K562 (cell line): ENCODE data around the gene MOAP1. TPM values are rescaled to one million over a fixed set of nuclear protein-coding genes. Genes with fewer than 3 reads are reported as not detected.

Experiments used
- ATAC-seq: fragments of 200-7000 bp; cut with Tn5 transposase; 3 replicates; pipeline ENCODE4 v1.9.1; 2020; ENCODE audit warnings: moderate library complexity
- BruUV-seq: library from RNA; stranded (reverse); fragments of 400-500 nt; replicated peaks from 2 replicates; lab custom pipeline; 2021; lab: Mats Ljungman, UMichigan
- CTCF ChIA-PET: fragments of 300-600 bp; formaldehyde crosslinking; extraction: SDS; loops from one replicate; lab custom pipeline; 2021; ENCODE audit warnings: low intra/inter-chr PET ratio; lab: Yijun Ruan, JAX
- POLR2A ChIA-PET: fragments of 300-600, 350-650 bp; sonication (Branson Sonifier 250); formaldehyde crosslinking; extraction: SDS; loops from one replicate; lab custom pipeline; 2021; ENCODE audit warnings: antibody characterized with exemption, inconsistent platforms; lab: Yijun Ruan, JAX
- DNase-seq, 4 experiments: peaks; one replicate each; pipeline versions ENCODE4 v3.0.0 to v3.0.0-alpha.2; 2011 to 2018; ENCODE audit warnings: low spot score in 3 of 4, mixed read lengths in 3 of 4; ENCODE audit errors: extremely low read depth in 1 of 4
- FAIRE-seq: peaks from 2 replicates; lab custom pipeline; 2011; peaks lifted over from hg19 to GRCh38; lab: Jason Lieb, UNC
- H2AFZ ChIP-seq: 2 replicates; pipeline ENCODE4 v1.6.0; 2011; ENCODE audit warnings: low read depth, low read length, control low read depth, inconsistent platforms
- H3K27ac ChIP-seq: fragments of 200-600 bp; 3 replicates; pipeline ENCODE4 v1.8.0; 2011; ENCODE audit warnings: low read depth, mild to moderate bottlenecking, control low read depth, inconsistent platforms, low read length, moderate library complexity, mixed read lengths; ENCODE audit errors: extremely low read depth
- H3K27me3 ChIP-seq, 2 experiments: fragments of 300-600 bp in 1 of 2; 2 replicates in 1 of 2; 3 replicates in 1 of 2; pipeline versions ENCODE4 v1.6.0 to v1.8.0; 2011; ENCODE audit warnings: inconsistent platforms in 2 of 2, low read length in 2 of 2, mild to moderate bottlenecking in 1 of 2, mixed read lengths in 1 of 2, moderate library complexity in 1 of 2; ENCODE audit not compliant: control insufficient read depth in 2 of 2, insufficient read depth in 2 of 2
- H3K36me3 ChIP-seq: fragments of 300-600 bp; 3 replicates; pipeline ENCODE4 v1.8.0; 2011; ENCODE audit warnings: mild to moderate bottlenecking, low read length, inconsistent platforms; ENCODE audit not compliant: control insufficient read depth, insufficient read depth
- H3K4me1 ChIP-seq, 2 experiments: fragments of 200-600 bp in 1 of 2; replicated peaks in 1 of 2; 2 replicates in 1 of 2; 3 replicates in 1 of 2; pipeline versions ENCODE4 v1.5.1 to v1.8.0; 2011; ENCODE audit warnings: inconsistent platforms in 2 of 2, low read length in 2 of 2, mild to moderate bottlenecking in 1 of 2, mixed read lengths in 1 of 2, moderate library complexity in 1 of 2; ENCODE audit not compliant: control insufficient read depth in 2 of 2, insufficient read depth in 2 of 2
- H3K4me2 ChIP-seq: 2 replicates; pipeline ENCODE4 v1.6.1; 2011; ENCODE audit warnings: low read length, control low read depth, inconsistent platforms, mixed read lengths; ENCODE audit not compliant: insufficient read depth
- H3K4me3 ChIP-seq: fragments of 200-600 bp; sonication (generic), shearing (Covaris generic); 2 replicates; pipeline ENCODE4 v1.5.1; 2016; ENCODE audit warnings: control low read depth, inconsistent platforms
- H3K79me2 ChIP-seq: fragments of 200-600 bp; 3 replicates; pipeline ENCODE4 v1.8.0; 2011; ENCODE audit warnings: low read length, inconsistent platforms; ENCODE audit not compliant: control insufficient read depth, insufficient read depth
- H3K9ac ChIP-seq, 2 experiments: 2 replicates each; pipeline versions ENCODE4 v1.6.0 to v1.6.1; 2011; ENCODE audit warnings: low read depth in 2 of 2, low read length in 2 of 2, control low read depth in 1 of 2, inconsistent platforms in 1 of 2, mild to moderate bottlenecking in 1 of 2, mixed read lengths in 1 of 2; ENCODE audit not compliant: insufficient read depth in 1 of 2
- H3K9me1 ChIP-seq: one replicate; pipeline ENCODE4 v1.6.0; 2011; ENCODE audit warnings: inconsistent platforms, mild to moderate bottlenecking, low read length, moderate library complexity; ENCODE audit not compliant: control insufficient read depth, insufficient read depth
- H3K9me3 ChIP-seq: replicated peaks from 2 replicates; pipeline ENCODE4 v1.5.1; 2011; ENCODE audit warnings: low read depth, low read length, inconsistent platforms; ENCODE audit not compliant: control insufficient read depth, insufficient read depth
- H4K20me1 ChIP-seq: replicated peaks from 2 replicates; pipeline ENCODE4 v1.6.1; 2011; ENCODE audit warnings: low read length, inconsistent platforms, mixed read lengths; ENCODE audit not compliant: control insufficient read depth, insufficient read depth
- CXXC5 ChIP-seq: fragments of 250-450 bp; sonication (Bioruptor Pico); IDR thresholded peaks from 2 replicates; pipeline ENCODE4 v1.8.0; 2022; ENCODE audit warnings: inconsistent platforms, mild to moderate bottlenecking, moderate library complexity
- GABPB1 ChIP-seq: sonication (generic); formaldehyde crosslinking; IDR thresholded peaks from 2 replicates; pipeline ENCODE4 v1.8.0; 2022; ENCODE audit warnings: mild to moderate bottlenecking, missing genetic modification reagents
- HDAC1 ChIP-seq, 2 experiments: fragments of 450-650 bp; IDR thresholded peaks; 2 replicates each; pipeline ENCODE4 v1.6.1; 2016 to 2017; ENCODE audit warnings: inconsistent platforms in 1 of 2, mild to moderate bottlenecking in 1 of 2, moderate library complexity in 1 of 2
- KDM1A ChIP-seq, 2 experiments: fragments of 450-650 bp; IDR thresholded peaks; 2 replicates each; pipeline ENCODE4 v1.6.1; 2016; ENCODE audit warnings: mild to moderate bottlenecking in 2 of 2
- PHF21A ChIP-seq: fragments of 450-650 bp; IDR thresholded peaks from 2 replicates; pipeline ENCODE4 v1.6.1; 2017; ENCODE audit warnings: low read depth, borderline replicate concordance
- SRSF7 ChIP-seq: fragments of 200-400 bp; formaldehyde crosslinking; optimal IDR thresholded peaks from 2 replicates; pipeline ENCODE3; 2017; ENCODE audit warnings: mild to moderate bottlenecking, low read depth, low read length
- WGBS: fragments of 100-300 bp; shearing (Covaris generic); methylation state at CpG from one replicate; pipeline ENCODE4 v1.1.6; 2016; ENCODE audit warnings: low coverage, mixed read lengths; ENCODE audit not compliant: insufficient coverage; ENCODE audit errors: missing lambda C conversion rate; 5-methylcytosine and 5-hydroxymethylcytosine counted together
- in situ Hi-C: fragments of 300-500 bp; cut with MboI; formaldehyde crosslinking; loops from 4 replicates; pipeline ENCODE4 v1.15.0; 2018; ENCODE audit warnings: inconsistent platforms, mixed read lengths
- intact Hi-C: fragments of 100-400 bp; cut with micrococcal nuclease; formaldehyde crosslinking; loops from 2 replicates; pipeline ENCODE4 v1.14.2; 2022
- polyA plus RNA-seq, 8 experiments: library from polyadenylated mRNA; depleted of rRNA in 4 of 8; stranded (reverse) in 5 of 8; unstranded in 3 of 8; fragments of >200 nt; fragmentation: Nextera tagmentation in 2 of 8; fragmentation: Illumina TruSeq in 1 of 8; extraction: Ambion mirVana in 2 of 8; extraction: Trizol in 1 of 8; gene quantifications; 2 replicates each; pipeline versions ENCODE4 v1.2.1 to v1.2.3, GENCODE V29; 2011 to 2014; ENCODE audit warnings: inconsistent platforms in 1 of 8, missing spikeins in 1 of 8
- total RNA-seq, 7 experiments: library from RNA; depleted of rRNA in 6 of 7; stranded (reverse); fragments of >200 nt in 6 of 7; fragmentation: Illumina TruSeq in 2 of 7; extraction: Trizol in 2 of 7; gene quantifications; 2 replicates each; pipeline versions ENCODE4 v1.2.1 to v1.2.3, GENCODE V29; 2011 to 2021; ENCODE audit warnings: low replicate concordance in 1 of 7
- TF ChIP-seq, protein P1 (sequence below): IDR thresholded peaks from 2 replicates; pipeline ENCODE4 v1.6.1; 2011; ENCODE audit not compliant: insufficient read length; ENCODE audit errors: extremely low read depth
- TF ChIP-seq, protein P2 (sequence below), 2 experiments: fragments of 450-650 bp in 1 of 2; sonication (generic) in 1 of 2; formaldehyde crosslinking; conservative IDR thresholded peaks; 2 replicates each; pipeline versions ENCODE4 v1.4.0 to v1.8.1; 2020 to 2022; ENCODE audit warnings: mild to moderate bottlenecking in 1 of 2, missing genetic modification reagents in 1 of 2
- TF ChIP-seq, protein P3 (sequence below), 2 experiments: fragments of 250-450 bp in 1 of 2; fragments of 450-650 bp in 1 of 2; sonication (Bioruptor Pico) in 1 of 2; IDR thresholded peaks; 2 replicates each; pipeline versions ENCODE4 v1.6.1 to v1.8.0; 2016 to 2021; ENCODE audit warnings: mild to moderate bottlenecking in 2 of 2, moderate library complexity in 2 of 2, missing compliant biosample characterization in 1 of 2, missing genetic modification characterization in 1 of 2
- TF ChIP-seq, protein P4 (sequence below): fragments of 450-650 bp; IDR thresholded peaks from 2 replicates; pipeline ENCODE4 v1.6.1; 2016; ENCODE audit warnings: low read depth

Gene MOAP1
- total and polyA plus RNA-seq, 9 of the 15 experiments (the other 6 are each of a cell fraction or from before 2014, with no cell fraction given), result 1.5 to 14.4 (median 6.0) TPM

DNA sequence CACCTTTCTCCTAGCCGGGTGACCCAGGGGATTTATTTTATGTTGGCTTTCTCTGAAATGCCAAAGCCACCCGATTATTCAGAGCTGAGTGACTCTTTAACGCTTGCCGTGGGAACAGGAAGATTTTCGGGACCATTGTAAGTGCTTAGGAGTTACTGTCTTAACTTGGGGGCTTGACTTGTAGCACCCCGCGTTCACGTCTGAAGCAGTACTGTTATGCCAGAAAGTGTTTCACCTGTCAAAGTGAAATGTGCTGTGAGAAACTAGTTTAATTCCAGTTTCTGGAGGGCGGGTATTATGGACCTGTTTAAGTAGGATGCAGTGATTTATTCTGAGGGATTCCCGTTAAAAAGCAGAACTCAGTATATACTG is 638 bp upstream of the MOAP1 start:
- H3K27ac ChIP-seq, result peak overlapping the region; percentile 85; the same call in 2 of the 3 replicates
- peaks cover 22% of the 10 kb centered on the region; the same call in 1 of the 3 replicates for H3K36me3 ChIP-seq
- peak; percentile 11 for FAIRE-seq
- no peaks in the 10 kb centered on the region for H3K27me3 ChIP-seq
- no peaks in the 10 kb centered on the region for H3K9me3 ChIP-seq
- H3K4me2 ChIP-seq, result peak overlapping the region; percentile 90
- no TSS peak for BruUV-seq
- H3K4me1 ChIP-seq, result peaks cover 6 to 15% of the 10 kb centered on the region in 2 experiments; a peak in 3 of 5 replicates
- 2% methylated on average over 10 of the region's 10 CpGs for WGBS
- no peaks in the 10 kb centered on the region for H4K20me1 ChIP-seq
- CTCF ChIA-PET, result interaction anchor here (0.6 kb wide), 1 partner anchor 73 kb away, joined by 3 read pairs; no protein-coding TSS in a partner anchor
- POLR2A ChIA-PET, result interaction anchor here (0.6 to 1.1 kb wide), 5 partner anchors 21 to 1200 kb away, joined by 3 read pairs; partner anchors contain the start of gene GOLGA5
- ATAC-seq, result no peak
- intact Hi-C loops, result no loop called here
- in situ Hi-C loops, result no loop called here
- H3K79me2 ChIP-seq, result peaks cover 16% of the 10 kb centered on the region
- DNase-seq, result no peak
- H3K4me3 ChIP-seq, result peak overlapping the region; percentile 88
- peak overlapping the region; percentile 72 to 90 for H3K9ac ChIP-seq
- H3K9me1 ChIP-seq, result no peaks in the 10 kb centered on the region
- H2AFZ ChIP-seq, result peak overlapping the region; percentile 76; the same call in 1 of the 2 replicates
- TF ChIP-seq PHF21A (peak; percentile 98), CXXC5 (CRISPR knock-in tag) (0 out of 2 replicates have a peak, but pooled peaks have one; percentile 5), KDM1A (IDR thresholded peaks at IDR 0.05) (peak; percentile 82 to 84), SRSF7 (no peak), HDAC1 (IDR thresholded peaks at IDR 0.05) (peak in 1 of 2 experiments; percentile 42; a peak in 1 of 4 replicates), GABPB1 (CRISPR knock-in tag) (no peak)
- TF ChIP-seq, protein P1, sequence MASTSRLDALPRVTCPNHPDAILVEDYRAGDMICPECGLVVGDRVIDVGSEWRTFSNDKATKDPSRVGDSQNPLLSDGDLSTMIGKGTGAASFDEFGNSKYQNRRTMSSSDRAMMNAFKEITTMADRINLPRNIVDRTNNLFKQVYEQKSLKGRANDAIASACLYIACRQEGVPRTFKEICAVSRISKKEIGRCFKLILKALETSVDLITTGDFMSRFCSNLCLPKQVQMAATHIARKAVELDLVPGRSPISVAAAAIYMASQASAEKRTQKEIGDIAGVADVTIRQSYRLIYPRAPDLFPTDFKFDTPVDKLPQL, result no peak
- TF ChIP-seq, protein P2, sequence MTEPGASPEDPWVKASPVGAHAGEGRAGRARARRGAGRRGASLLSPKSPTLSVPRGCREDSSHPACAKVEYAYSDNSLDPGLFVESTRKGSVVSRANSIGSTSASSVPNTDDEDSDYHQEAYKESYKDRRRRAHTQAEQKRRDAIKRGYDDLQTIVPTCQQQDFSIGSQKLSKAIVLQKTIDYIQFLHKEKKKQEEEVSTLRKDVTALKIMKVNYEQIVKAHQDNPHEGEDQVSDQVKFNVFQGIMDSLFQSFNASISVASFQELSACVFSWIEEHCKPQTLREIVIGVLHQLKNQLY (CRISPR knock-in tag; conservative IDR thresholded peaks at IDR 0.05), result no peak
- TF ChIP-seq, protein P3, sequence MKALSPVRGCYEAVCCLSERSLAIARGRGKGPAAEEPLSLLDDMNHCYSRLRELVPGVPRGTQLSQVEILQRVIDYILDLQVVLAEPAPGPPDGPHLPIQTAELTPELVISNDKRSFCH (CRISPR knock-in tag; IDR thresholded peaks at IDR 0.05), result no peak
- TF ChIP-seq, protein P3 (tag; IDR thresholded peaks at IDR 0.05), result no peak
- TF ChIP-seq, protein P4, sequence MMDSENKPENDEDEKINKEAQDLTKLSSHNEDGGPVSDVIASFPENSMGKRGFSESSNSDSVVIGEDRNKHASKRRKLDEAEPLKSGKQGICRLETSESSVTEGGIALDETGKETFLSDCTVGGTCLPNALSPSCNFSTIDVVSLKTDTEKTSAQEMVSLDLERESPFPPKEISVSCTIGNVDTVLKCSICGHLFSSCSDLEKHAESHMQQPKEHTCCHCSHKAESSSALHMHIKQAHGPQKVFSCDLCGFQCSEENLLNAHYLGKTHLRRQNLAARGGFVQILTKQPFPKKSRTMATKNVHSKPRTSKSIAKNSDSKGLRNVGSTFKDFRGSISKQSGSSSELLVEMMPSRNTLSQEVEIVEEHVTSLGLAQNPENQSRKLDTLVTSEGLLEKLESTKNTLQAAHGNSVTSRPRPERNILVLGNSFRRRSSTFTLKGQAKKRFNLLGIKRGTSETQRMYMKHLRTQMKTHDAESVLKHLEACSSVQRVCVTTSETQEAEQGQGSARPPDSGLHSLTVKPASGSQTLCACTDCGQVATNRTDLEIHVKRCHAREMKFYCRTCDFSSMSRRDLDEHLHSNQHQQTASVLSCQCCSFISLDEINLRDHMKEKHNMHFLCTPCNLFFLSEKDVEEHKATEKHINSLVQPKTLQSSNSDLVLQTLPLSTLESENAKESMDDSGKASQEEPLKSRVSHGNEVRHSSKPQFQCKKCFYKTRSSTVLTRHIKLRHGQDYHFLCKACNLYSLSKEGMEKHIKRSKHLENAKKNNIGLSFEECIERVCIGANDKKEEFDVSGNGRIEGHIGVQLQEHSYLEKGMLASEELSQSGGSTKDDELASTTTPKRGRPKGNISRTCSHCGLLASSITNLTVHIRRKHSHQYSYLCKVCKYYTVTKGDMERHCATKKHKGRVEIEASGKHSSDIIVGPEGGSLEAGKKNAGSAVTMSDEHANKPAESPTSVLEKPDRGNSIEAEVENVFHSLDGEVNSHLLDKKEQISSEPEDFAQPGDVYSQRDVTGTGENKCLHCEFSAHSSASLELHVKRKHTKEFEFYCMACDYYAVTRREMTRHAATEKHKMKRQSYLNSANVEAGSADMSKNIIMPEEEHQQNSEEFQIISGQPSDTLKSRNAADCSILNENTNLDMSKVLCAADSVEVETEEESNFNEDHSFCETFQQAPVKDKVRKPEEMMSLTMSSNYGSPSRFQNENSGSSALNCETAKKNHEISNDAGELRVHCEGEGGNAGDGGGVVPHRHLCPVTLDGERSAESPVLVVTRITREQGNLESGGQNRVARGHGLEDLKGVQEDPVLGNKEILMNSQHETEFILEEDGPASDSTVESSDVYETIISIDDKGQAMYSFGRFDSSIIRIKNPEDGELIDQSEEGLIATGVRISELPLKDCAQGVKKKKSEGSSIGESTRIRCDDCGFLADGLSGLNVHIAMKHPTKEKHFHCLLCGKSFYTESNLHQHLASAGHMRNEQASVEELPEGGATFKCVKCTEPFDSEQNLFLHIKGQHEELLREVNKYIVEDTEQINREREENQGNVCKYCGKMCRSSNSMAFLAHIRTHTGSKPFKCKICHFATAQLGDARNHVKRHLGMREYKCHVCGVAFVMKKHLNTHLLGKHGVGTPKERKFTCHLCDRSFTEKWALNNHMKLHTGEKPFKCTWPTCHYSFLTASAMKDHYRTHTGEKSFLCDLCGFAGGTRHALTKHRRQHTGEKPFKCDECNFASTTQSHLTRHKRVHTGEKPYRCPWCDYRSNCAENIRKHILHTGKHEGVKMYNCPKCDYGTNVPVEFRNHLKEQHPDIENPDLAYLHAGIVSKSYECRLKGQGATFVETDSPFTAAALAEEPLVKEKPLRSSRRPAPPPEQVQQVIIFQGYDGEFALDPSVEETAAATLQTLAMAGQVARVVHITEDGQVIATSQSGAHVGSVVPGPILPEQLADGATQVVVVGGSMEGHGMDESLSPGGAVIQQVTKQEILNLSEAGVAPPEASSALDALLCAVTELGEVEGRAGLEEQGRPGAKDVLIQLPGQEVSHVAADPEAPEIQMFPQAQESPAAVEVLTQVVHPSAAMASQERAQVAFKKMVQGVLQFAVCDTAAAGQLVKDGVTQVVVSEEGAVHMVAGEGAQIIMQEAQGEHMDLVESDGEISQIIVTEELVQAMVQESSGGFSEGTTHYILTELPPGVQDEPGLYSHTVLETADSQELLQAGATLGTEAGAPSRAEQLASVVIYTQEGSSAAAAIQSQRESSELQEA, result no peak
